ENCODE results near the gene MRS2. TPM values are rescaled to one million over a fixed set of nuclear protein-coding genes. Genes with fewer than 3 reads are reported as not detected.
A peak's percentile ranks its signal among the peaks of the same experiment; 100 is the strongest.

Gene MRS2
- total RNA-seq, 1 experiment from 2014 or later: 26.0 TPM

DNA sequence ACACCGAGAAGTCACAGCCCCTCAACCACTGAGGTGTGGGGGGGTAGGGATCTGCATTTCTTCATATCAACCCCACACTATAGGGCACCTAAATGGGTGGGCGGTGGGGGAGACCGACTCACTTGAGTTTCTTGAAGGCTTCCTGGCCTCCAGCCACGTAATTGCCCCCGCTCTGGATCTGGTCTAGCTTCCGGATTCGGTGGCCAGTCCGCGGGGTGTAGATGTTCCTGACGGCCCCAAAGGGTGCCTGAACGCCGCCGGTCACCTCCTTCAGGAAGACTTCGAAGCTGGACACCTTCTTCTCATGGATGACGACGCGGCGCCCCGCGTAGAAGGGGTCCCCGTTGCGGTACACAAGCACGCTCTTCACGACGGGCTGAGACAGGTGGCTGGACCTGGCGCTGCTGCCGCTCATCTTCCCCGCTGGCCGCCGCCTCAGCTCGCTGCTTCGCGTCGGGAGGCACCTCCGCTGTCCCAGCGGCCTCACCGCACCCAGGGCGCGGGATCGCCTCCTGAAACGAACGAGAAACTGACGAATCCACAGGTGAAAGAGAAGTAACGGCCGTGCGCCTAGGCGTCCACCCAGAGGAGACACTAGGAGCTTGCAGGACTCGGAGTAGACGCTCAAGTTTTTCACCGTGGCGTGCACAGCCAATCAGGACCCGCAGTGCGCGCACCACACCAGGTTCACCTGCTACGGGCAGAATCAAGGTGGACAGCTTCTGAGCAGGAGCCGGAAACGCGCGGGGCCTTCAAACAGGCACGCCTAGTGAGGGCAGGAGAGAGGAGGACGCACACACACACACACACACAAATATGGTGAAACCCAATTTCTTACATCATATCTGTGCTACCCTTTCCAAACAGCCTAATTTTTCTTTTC, 45.2 kb upstream of the MRS2 start, which contains the start of gene DCDC2:
Gene DCDC2, minus strand, starts transcription at position 724 of the 883 bp plus-strand sequence. Its CDS starts 309 bp downstream, at position 415.
- Histone ChIP-seq H3K36me3 (ENCODE audit: control insufficient read depth, insufficient read depth, low read length) (no peaks in the 10 kb centered on the region), H3K27me3 (ENCODE audit: control insufficient read depth, insufficient read depth, low read length) (peaks cover 19% of the 10 kb centered on the region), H3K4me1 (ENCODE audit: control insufficient read depth, insufficient read depth, low read length) (0 out of 2 replicates have a peak, but pooled peaks cover 2% of the 10 kb centered on the region), H3K4me3 (ENCODE audit: low read depth in 2 of 2, low read length in 2 of 2) (peak within 1 kb of the TSS; percentile 38 to 59), H3K27ac (ENCODE audit: low read length) (no peak within 1 kb of the TSS), H3K9me3 (ENCODE audit: control insufficient read depth, insufficient read depth, low read depth, low read length) (no peaks in the 10 kb centered on the region)
- DNase-seq (ENCODE audit: low read depth, low spot score) (no peak), ATAC-seq (peak; percentile 62)
- in situ Hi-C loops (cut with HindIII; ENCODE audit: low pct_unique_long_range_greater_than_20kb, low sequenced_read_pairs): no loop called here
- TF ChIP-seq TCF7L2 (IDR thresholded peaks at IDR 0.05; ENCODE audit: low read depth, low read length) (no peak), SIN3A (IDR thresholded peaks at IDR 0.05; ENCODE audit: borderline replicate concordance, insufficient read depth, low read depth, low read length) (no peak), POLR2AphosphoS5 (IDR thresholded peaks at IDR 0.05; ENCODE audit: low read depth, low read length) (no peak)
- TF ChIP-seq, protein P1, sequence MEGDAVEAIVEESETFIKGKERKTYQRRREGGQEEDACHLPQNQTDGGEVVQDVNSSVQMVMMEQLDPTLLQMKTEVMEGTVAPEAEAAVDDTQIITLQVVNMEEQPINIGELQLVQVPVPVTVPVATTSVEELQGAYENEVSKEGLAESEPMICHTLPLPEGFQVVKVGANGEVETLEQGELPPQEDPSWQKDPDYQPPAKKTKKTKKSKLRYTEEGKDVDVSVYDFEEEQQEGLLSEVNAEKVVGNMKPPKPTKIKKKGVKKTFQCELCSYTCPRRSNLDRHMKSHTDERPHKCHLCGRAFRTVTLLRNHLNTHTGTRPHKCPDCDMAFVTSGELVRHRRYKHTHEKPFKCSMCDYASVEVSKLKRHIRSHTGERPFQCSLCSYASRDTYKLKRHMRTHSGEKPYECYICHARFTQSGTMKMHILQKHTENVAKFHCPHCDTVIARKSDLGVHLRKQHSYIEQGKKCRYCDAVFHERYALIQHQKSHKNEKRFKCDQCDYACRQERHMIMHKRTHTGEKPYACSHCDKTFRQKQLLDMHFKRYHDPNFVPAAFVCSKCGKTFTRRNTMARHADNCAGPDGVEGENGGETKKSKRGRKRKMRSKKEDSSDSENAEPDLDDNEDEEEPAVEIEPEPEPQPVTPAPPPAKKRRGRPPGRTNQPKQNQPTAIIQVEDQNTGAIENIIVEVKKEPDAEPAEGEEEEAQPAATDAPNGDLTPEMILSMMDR (IDR thresholded peaks at IDR 0.05): no peak
- TF ChIP-seq, protein P2, sequence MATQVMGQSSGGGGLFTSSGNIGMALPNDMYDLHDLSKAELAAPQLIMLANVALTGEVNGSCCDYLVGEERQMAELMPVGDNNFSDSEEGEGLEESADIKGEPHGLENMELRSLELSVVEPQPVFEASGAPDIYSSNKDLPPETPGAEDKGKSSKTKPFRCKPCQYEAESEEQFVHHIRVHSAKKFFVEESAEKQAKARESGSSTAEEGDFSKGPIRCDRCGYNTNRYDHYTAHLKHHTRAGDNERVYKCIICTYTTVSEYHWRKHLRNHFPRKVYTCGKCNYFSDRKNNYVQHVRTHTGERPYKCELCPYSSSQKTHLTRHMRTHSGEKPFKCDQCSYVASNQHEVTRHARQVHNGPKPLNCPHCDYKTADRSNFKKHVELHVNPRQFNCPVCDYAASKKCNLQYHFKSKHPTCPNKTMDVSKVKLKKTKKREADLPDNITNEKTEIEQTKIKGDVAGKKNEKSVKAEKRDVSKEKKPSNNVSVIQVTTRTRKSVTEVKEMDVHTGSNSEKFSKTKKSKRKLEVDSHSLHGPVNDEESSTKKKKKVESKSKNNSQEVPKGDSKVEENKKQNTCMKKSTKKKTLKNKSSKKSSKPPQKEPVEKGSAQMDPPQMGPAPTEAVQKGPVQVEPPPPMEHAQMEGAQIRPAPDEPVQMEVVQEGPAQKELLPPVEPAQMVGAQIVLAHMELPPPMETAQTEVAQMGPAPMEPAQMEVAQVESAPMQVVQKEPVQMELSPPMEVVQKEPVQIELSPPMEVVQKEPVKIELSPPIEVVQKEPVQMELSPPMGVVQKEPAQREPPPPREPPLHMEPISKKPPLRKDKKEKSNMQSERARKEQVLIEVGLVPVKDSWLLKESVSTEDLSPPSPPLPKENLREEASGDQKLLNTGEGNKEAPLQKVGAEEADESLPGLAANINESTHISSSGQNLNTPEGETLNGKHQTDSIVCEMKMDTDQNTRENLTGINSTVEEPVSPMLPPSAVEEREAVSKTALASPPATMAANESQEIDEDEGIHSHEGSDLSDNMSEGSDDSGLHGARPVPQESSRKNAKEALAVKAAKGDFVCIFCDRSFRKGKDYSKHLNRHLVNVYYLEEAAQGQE (IDR thresholded peaks at IDR 0.05; ENCODE audit: insufficient read depth in 1 of 2, low read depth in 2 of 2, low read length in 1 of 2): 0 out of 4 replicates have a peak, but pooled peaks of 1 of the 2 experiments have one; percentile 12
- intact Hi-C loops (cut with micrococcal nuclease; ENCODE audit: unreplicated experiment): loop anchor here (2.0 kb wide), 1 partner anchor 45 kb away; the partner anchor contains the start of gene MRS2
- no TSS peak for BruUV-seq (replicated peaks)
- ChIA-PET CTCF (interaction anchor here (0.7 kb wide), 1 partner anchor 24 kb away, joined by 3 read pairs; no protein-coding TSS in a partner anchor), POLR2A (no interaction called here)

- no peak overlapping the region for H3K27ac ChIP-seq (ENCODE audit: low read length)
- H3K27me3 ChIP-seq (ENCODE audit: control insufficient read depth, insufficient read depth, low read length): peaks cover 19% of the 10 kb centered on the region
- ChIA-PET POLR2A (no interaction called here), CTCF (no interaction called here)
- TF ChIP-seq, protein P2 (IDR thresholded peaks at IDR 0.05; ENCODE audit: insufficient read depth in 1 of 2, low read depth in 2 of 2, low read length in 1 of 2): no peak
- no peak for TF ChIP-seq TCF7L2 (IDR thresholded peaks at IDR 0.05; ENCODE audit: low read depth, low read length)
- TF ChIP-seq POLR2AphosphoS5 (IDR thresholded peaks at IDR 0.05; ENCODE audit: low read depth, low read length): no peak
- TF ChIP-seq, protein P1 (IDR thresholded peaks at IDR 0.05): no peak
- no peaks in the 10 kb centered on the region for H3K36me3 ChIP-seq (ENCODE audit: control insufficient read depth, insufficient read depth, low read length)
- no TSS peak for BruUV-seq (replicated peaks)
- DNase-seq (ENCODE audit: low read depth, low spot score) (no peak), ATAC-seq (no peak)
- peak overlapping the region; percentile 38 to 59 for H3K4me3 ChIP-seq (ENCODE audit: low read depth in 2 of 2, low read length in 2 of 2)
- intact Hi-C loops (cut with micrococcal nuclease; ENCODE audit: unreplicated experiment) (loop anchor here (2.0 kb wide), 1 partner anchor 44 kb away; the partner anchor contains the start of gene MRS2), in situ Hi-C loops (cut with HindIII; ENCODE audit: low pct_unique_long_range_greater_than_20kb, low sequenced_read_pairs) (no loop called here)
- 0 out of 2 replicates have a peak, but pooled peaks cover 2% of the 10 kb centered on the region for H3K4me1 ChIP-seq (ENCODE audit: control insufficient read depth, insufficient read depth, low read length)
- no peaks in the 10 kb centered on the region for H3K9me3 ChIP-seq (ENCODE audit: control insufficient read depth, insufficient read depth, low read depth, low read length)
Measured at GRCh38 chr6:24358219-24358821, 44.4 kb upstream of the MRS2 start.
